ENCODE results near the gene AIF1.
"Not testable (repeated sequence)": the region's sequence is repeated elsewhere in the genome, so short reads cannot be mapped to it uniquely, and the experiment has no call there.

AIF1 gene

GRCh38 chr6:31580807-31581433 is 34.1 kb upstream of the AIF1 start:
- peak; percentile 74 to 79 for DNase-seq (ENCODE audit: low read depth in 2 of 2, low spot score in 1 of 2)

- no peak for DNase-seq (ENCODE audit: low read depth in 2 of 2, low spot score in 1 of 2)
These were observed 33.4 kb upstream of the AIF1 start for GRCh38 chr6:31581434-31582229.

DNA sequence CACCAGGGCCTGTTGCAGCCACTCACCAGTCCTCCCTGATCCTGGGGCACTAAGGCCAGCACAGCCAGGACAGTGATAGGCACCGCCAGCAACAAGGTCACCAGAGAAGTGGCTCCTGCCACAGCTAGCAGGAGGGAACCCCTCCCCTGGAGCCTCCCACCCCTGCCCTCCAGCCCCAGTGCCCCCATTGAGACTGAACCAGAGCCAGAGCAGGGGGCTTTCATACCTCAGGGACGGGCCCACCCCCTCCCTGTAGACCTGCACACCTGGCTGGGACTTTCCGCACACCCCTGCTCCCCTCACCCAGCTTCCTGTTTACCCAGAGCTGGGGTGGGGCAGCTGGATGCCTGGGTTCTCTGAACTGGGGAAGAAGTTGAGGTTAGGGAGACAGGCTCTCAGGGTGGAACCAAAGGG is 32.8 kb upstream of the AIF1 start, which contains the start of gene LTB:
Gene LTB (minus strand): TSS at position 195 of the 414 bp plus-strand sequence. CDS start 7 bp downstream, at position 188.
- no peak for DNase-seq (ENCODE audit: low read depth in 2 of 2, low spot score in 1 of 2)

GRCh38 chr6:31585491-31585890 is 29.5 kb upstream of the AIF1 start:
- no peak for DNase-seq (ENCODE audit: low read depth in 2 of 2, low spot score in 1 of 2)

DNA sequence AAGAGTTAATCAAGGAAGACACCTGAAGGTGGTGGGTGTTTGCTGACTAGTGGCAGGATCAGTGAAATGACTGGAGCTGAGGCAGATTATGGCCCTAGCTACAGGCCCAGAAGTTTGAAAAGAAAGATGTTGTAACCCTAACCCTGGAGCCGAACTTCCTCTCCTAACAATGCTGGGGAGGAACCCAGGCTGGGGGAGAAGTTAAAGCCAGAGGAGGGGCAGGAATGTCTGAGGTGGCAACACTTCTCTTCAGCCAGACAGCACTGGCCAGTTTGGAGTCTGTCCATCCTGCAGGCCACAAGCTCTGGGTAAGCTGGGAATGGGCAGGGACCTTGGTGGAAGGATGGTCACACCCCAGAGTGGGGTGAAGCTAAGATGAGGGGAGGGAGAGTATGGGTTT is 29.0 kb upstream of the AIF1 start, which contains the start of gene LST1:
Gene LST1 (plus strand): TSS at position 270 of the 400 bp plus-strand sequence. CDS start 1,023 bp downstream, outside the sequence.
- no peak for DNase-seq (ENCODE audit: low read depth in 2 of 2, low spot score in 1 of 2)

DNA sequence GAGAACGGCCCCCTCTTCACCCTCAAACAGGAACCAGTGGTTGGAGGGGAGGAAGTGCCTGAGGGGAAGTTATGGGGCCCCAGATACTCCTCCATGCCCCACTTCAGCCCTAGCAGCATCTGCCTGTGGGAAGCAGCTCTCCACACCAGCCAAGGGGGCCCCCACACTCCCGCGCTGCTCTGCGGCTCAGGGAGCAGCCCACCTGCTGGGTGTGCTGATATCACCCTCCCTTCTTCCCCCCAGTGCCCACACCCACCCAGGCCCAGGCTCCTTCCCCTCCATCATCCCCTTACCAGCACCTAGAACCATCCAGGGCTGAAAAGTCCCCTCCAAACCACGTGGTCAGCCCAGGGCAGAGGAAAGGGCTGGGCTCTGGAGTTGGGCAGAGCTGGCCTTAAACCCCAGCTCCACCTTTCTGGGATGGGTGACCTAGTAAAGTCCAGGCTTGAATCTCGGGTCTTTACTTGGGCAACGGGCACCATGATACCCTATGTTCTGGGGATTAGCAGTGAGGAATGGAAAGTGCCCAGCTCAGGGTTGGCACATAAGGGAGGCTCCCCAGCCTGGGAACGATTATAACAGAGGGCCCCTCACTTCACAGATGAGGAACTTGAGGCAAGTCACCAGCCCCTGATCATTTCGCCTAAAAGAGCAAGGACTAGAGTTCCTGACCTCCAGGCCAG is 28.3 kb upstream of the AIF1 start:
- no peak for DNase-seq (ENCODE audit: low read depth in 2 of 2, low spot score in 1 of 2)

- no peak for DNase-seq (ENCODE audit: low read depth in 2 of 2, low spot score in 1 of 2)
These were observed 26.9 kb upstream of the AIF1 start for GRCh38 chr6:31587791-31588777.

- DNase-seq (ENCODE audit: low read depth in 2 of 2, low spot score in 1 of 2): no peak
These were observed 26.0 kb upstream of the AIF1 start for GRCh38 chr6:31588871-31589650.

- DNase-seq (ENCODE audit: low read depth in 2 of 2, low spot score in 1 of 2): not testable (repeated sequence)
These were observed 24.3 kb upstream of the AIF1 start for GRCh38 chr6:31590691-31591090.

DNA sequence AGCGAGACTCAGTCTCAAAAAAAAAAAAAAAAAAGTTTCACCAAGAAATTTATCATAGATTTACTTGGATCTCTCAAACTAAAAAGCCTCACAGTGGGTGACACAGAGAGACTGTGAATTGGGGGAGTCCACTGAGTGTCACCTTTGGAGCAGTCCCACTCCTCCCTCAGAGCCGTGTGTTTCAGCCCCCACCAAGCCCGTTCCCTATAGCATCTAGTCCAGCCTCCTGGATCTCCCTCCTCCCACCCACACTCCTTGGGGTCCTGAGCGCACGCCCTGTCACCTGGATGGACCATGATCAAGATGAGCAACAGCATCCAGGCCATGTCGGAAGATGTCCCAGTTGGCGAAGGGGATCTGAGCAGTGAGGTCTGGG is 22.6 kb upstream of the AIF1 start:
- no peak for DNase-seq (ENCODE audit: low read depth in 2 of 2, low spot score in 1 of 2)

- no peak for DNase-seq (ENCODE audit: low read depth in 2 of 2, low spot score in 1 of 2)
These were observed 18.0 kb upstream of the AIF1 start for GRCh38 chr6:31597006-31597405.

DNA sequence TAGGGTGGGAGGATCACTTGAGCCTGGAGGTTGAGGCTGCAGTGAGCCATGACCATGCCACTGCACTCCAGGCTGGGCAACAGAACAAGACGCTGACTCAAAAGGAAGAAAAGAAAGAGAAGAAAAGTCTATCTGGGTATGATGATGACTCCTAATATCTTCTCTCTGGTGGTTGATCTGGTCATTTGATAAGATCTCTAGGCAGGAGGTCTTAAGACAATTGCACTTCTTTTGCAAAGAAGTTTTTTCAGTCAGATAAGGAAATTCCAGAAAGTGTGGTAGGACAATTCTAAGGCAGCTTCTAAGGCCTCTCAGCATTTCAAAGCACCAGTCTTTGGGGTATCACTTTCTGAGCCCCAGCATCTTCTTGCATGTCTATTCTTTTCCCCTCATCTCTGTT is 7.7 kb upstream of the AIF1 start:
- DNase-seq (ENCODE audit: low read depth in 2 of 2, low spot score in 1 of 2): no peak

DNA sequence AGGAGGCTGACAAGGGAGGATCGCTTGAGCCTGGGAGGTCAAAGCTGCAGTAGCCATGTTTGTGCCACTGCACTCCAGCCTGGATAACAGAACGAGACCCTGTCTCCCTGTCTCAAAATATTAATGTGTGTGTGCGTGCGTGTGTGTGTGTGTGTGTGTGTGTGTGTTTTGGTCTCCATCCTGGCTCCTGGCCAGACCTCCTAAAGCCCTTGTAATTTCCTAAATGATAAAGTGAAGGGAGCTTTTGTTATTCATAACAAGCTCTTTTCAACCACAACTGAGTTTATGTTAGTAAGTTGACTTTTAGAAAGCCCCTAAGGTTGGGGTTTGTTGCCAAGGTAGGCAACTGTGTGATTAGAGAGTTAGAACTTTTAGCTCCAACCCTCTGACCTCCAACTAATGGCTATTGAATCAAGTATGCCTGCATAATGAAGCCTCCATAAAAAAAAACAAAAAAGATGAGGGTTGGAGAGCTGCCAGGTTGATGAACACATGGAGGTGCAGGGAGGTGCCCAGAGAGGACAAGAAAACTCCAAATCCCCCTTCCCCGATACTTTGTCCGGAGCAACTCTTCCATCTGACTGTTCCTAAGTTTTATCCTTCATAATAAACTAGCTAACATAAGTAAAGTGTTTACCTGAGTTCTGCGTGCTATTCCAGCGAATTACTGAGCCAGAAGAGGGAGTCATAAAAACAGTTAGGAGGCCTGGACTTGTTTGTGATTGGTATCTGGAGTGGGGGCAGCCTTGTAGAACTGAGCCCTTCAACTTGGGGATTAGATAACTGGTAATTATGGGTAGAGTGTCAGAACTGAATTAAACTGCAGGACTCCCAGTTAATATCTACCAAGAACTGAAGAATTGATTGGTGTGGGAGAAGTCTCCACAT is 5.3 kb upstream of the AIF1 start:
- DNase-seq (ENCODE audit: low read depth in 2 of 2, low spot score in 1 of 2): no peak

DNA sequence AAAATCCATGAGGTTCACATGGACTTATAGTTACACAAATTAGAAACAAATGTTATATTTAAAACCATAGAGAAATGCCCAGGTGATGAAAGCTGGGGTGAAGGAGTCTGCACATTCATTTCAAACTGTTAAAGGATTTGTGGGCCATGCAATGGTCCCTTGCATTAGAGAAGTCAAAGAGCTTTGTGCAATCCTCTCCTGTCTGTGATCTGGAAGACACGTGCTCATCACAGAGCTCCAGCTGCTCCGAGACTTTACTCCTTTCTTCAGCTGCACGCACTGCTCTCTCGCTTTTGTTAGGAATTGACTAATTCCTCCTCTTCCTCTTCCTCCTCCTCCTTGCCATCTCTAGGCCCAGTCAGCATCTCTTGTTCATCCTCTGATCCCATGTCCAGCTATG is 4.1 kb upstream of the AIF1 start:
- DNase-seq (ENCODE audit: low read depth in 2 of 2, low spot score in 1 of 2): no peak

- no peak for DNase-seq (ENCODE audit: low read depth in 2 of 2, low spot score in 1 of 2)
These were observed 887 bp upstream of the AIF1 start for GRCh38 chr6:31614075-31614619.

GRCh38 chr6:31615748-31616147 is 714 bp downstream of the AIF1 start:
- no peak for DNase-seq (ENCODE audit: low read depth in 2 of 2, low spot score in 1 of 2)

GRCh38 chr6:31617010-31617409 is 2.0 kb downstream of the AIF1 start:
- DNase-seq (ENCODE audit: low read depth in 2 of 2, low spot score in 1 of 2): no peak

DNA sequence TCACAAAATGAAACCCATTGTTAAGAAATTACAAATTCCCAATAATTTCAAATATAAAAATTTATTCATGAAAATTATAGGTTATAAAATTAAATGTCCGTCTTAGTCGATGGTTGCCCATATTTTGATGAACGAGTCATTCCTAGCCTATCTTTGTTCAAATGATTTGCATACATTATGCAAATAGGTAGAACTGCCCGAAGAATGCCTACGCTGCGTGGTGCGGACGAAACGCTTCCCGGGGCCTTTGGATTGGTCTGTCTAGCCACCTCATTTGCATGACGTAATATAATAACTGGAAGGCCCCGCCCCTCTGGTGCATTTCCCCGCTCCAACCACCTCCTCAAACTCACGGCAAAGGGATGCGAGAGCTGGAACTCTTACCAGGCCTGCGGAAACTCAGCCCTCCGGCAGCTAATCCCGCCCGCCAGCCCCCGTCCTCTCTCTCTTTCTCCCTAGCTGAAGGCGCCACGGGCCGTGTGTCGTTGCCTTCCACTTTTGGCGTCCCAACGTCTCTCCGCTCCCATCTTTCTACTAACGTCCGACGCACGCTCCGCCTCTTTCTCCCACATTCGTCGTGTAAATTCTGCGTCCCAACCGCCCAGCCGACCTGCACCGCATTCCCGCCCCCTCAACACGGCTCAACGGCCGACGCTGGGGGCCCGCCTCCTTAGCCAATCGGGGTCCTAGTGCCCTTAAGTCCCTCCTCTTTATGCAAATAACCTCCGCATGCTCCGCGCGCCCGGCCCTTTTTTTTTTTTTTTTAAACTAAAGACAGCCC is 5.0 kb downstream of the AIF1 start:
- peak; percentile 83 to 96 for DNase-seq (ENCODE audit: low read depth in 2 of 2, low spot score in 1 of 2)
